SK-N-SH (cell line): ENCODE results near the gene CLASRP. TPM values are rescaled to one million over a fixed set of nuclear protein-coding genes. Genes with fewer than 3 reads are reported as not detected.

ENCODE experiments used
- CTCF ChIA-PET: fragments of 300-600, 350-600 bp; formaldehyde crosslinking; extraction: SDS; loops from one replicate; lab custom pipeline; 2021; lab: Yijun Ruan, JAX
- POLR2A ChIA-PET: fragments of 350-600 bp; sonication (Branson Sonifier 250); formaldehyde crosslinking; extraction: SDS; loops from one replicate; lab custom pipeline; 2020; ENCODE audit warnings: antibody characterized with exemption, inconsistent platforms; lab: Yijun Ruan, JAX
- DNase-seq: peaks from one replicate; pipeline ENCODE4 v3.0.0; 2012
- H2AFZ ChIP-seq: fragments of 200-600 bp; sonication (generic); 2 replicates; pipeline ENCODE4 v1.8.1; 2016; ENCODE audit warnings: antibody characterized with exemption, mild to moderate bottlenecking, low read depth
- H3F3A ChIP-seq: fragments of 200-600 bp; sonication (generic); replicated peaks from 2 replicates; pipeline ENCODE3; 2016; ENCODE audit warnings: antibody characterized with exemption, mild to moderate bottlenecking; ENCODE audit not compliant: insufficient read depth
- H3K27ac ChIP-seq, 2 experiments: fragments of 200-500 bp in 1 of 2; fragments of 200-600 bp in 1 of 2; sonication (Bioruptor generic) in 1 of 2; sonication (generic), shearing (Covaris generic) in 1 of 2; 2 replicates each; pipeline versions ENCODE4 v1.5.1 to v1.6.1; 2014 to 2016; ENCODE audit warnings: low read depth in 2 of 2, inconsistent platforms in 1 of 2, low read length in 1 of 2, mild to moderate bottlenecking in 1 of 2, mixed read lengths in 1 of 2
- H3K27me3 ChIP-seq: fragments of 200-600 bp; sonication (generic), shearing (Covaris generic); 2 replicates; pipeline ENCODE4 v1.6.1; 2016; ENCODE audit warnings: mixed run types; ENCODE audit not compliant: insufficient read depth
- H3K36me3 ChIP-seq, 2 experiments: fragments of 200-500 bp in 1 of 2; fragments of 200-600 bp in 1 of 2; sonication (Bioruptor generic) in 1 of 2; sonication (generic) in 1 of 2; replicated peaks in 1 of 2; 2 replicates each; pipeline versions ENCODE3 to v1.5.1; 2014 to 2016; ENCODE audit warnings: low read length in 1 of 2, mild to moderate bottlenecking in 1 of 2; ENCODE audit not compliant: insufficient read depth in 2 of 2, control insufficient read depth in 1 of 2
- H3K4me1 ChIP-seq, 2 experiments: fragments of 200-500 bp in 1 of 2; fragments of 200-600 bp in 1 of 2; sonication (Bioruptor generic) in 1 of 2; sonication (generic), shearing (Covaris generic) in 1 of 2; 2 replicates each; pipeline versions ENCODE4 v1.5.1 to v1.6.1; 2014 to 2016; ENCODE audit warnings: low read depth in 1 of 2, low read length in 1 of 2, mixed run types in 1 of 2; ENCODE audit not compliant: insufficient read depth in 2 of 2, control insufficient read depth in 1 of 2
- H3K4me2 ChIP-seq: fragments of 200-600 bp; sonication (generic), shearing (Covaris generic); 2 replicates; pipeline ENCODE4 v1.6.1; 2017; ENCODE audit warnings: mixed run types
- H3K4me3 ChIP-seq, 2 experiments: fragments of 200-500 bp in 1 of 2; fragments of 200-600 bp in 1 of 2; sonication (Bioruptor generic) in 1 of 2; sonication (generic), shearing (Covaris generic) in 1 of 2; 2 replicates each; pipeline versions ENCODE4 v1.5.1 to v1.8.1; 2014 to 2016; ENCODE audit warnings: low read depth in 2 of 2, inconsistent platforms in 1 of 2, low read length in 1 of 2, mild to moderate bottlenecking in 1 of 2, mixed read lengths in 1 of 2, moderate library complexity in 1 of 2
- H3K79me2 ChIP-seq: fragments of 200-600 bp; sonication (generic); 2 replicates; pipeline ENCODE4 v1.8.1; 2017; ENCODE audit warnings: mild to moderate bottlenecking; ENCODE audit not compliant: insufficient read depth
- H3K9ac ChIP-seq: fragments of 200-600 bp; sonication (generic); 2 replicates; pipeline ENCODE4 v1.6.1; 2017; ENCODE audit warnings: mixed run types
- H3K9me2 ChIP-seq: fragments of 200-600 bp; sonication (generic); 2 replicates; pipeline ENCODE4 v1.6.1; 2017; ENCODE audit warnings: mixed run types
- H3K9me3 ChIP-seq: fragments of 200-600 bp; sonication (generic); 2 replicates; pipeline ENCODE4 v1.6.1; 2017; ENCODE audit warnings: mixed run types, mild to moderate bottlenecking, moderate library complexity
- H4K20me1 ChIP-seq: fragments of 200-600 bp; sonication (generic); 2 replicates; pipeline ENCODE4 v1.6.1; 2017; ENCODE audit warnings: mild to moderate bottlenecking, mixed run types; ENCODE audit not compliant: insufficient read depth
- CTCF ChIP-seq: fragments of 200-600 bp; sonication (generic); IDR thresholded peaks from 2 replicates; pipeline ENCODE4 v1.6.1; 2017; ENCODE audit warnings: antibody characterized with exemption, mild to moderate bottlenecking, moderate library complexity
- ELF1 ChIP-seq: IDR thresholded peaks from 2 replicates; pipeline ENCODE4 v1.4.0; 2012
- EZH2phosphoT487 ChIP-seq: fragments of 200-600 bp; sonication (generic); IDR thresholded peaks from 2 replicates; pipeline ENCODE4 v1.6.1; 2017; ENCODE audit warnings: low read depth, mixed run types, mild to moderate bottlenecking, antibody characterized with exemption, moderate library complexity, borderline replicate concordance
- FOSL2 ChIP-seq: IDR thresholded peaks from 2 replicates; pipeline ENCODE4 v1.4.0; 2012; ENCODE audit warnings: low read depth, mild to moderate bottlenecking, moderate library complexity, borderline replicate concordance
- FOXJ3 ChIP-seq: sonication (generic); formaldehyde crosslinking; IDR thresholded peaks from 2 replicates; pipeline ENCODE4 v1.5.1; 2020; ENCODE audit warnings: mild to moderate bottlenecking, missing genetic modification reagents
- FOXM1 ChIP-seq: IDR thresholded peaks from 2 replicates; pipeline ENCODE4 v1.4.0; 2012; ENCODE audit warnings: low read depth, mild to moderate bottlenecking
- GABPA ChIP-seq: IDR thresholded peaks from 2 replicates; pipeline ENCODE4 v1.4.0; 2012; ENCODE audit warnings: low read depth, mild to moderate bottlenecking
- GATA2 ChIP-seq: sonication (generic); formaldehyde crosslinking; IDR thresholded peaks from 2 replicates; pipeline ENCODE4 v1.5.0; 2020; ENCODE audit warnings: mild to moderate bottlenecking, missing genetic modification reagents
- IRF3 ChIP-seq: fragments of 150-350 bp; IDR thresholded peaks from 2 replicates; pipeline ENCODE4 v1.6.1; 2016; ENCODE audit warnings: mild to moderate bottlenecking, low read depth, low read length
- JUND ChIP-seq: IDR thresholded peaks from 2 replicates; pipeline ENCODE4 v1.4.0; 2012
- MAX ChIP-seq: IDR thresholded peaks from 2 replicates; pipeline ENCODE4 v1.4.0; 2012; ENCODE audit warnings: low read depth
- MEF2A ChIP-seq: IDR thresholded peaks from 2 replicates; pipeline ENCODE4 v1.4.0; 2012; ENCODE audit warnings: low read depth, borderline replicate concordance
- NFIC ChIP-seq: IDR thresholded peaks from 2 replicates; pipeline ENCODE4 v1.4.0; 2012; ENCODE audit warnings: borderline replicate concordance
- RAD21 ChIP-seq: IDR thresholded peaks from 2 replicates; pipeline ENCODE4 v1.6.1; 2012; ENCODE audit warnings: mild to moderate bottlenecking, low read length
- RCOR1 ChIP-seq: fragments of 150-350 bp; IDR thresholded peaks from 2 replicates; pipeline ENCODE4 v1.6.1; 2017; ENCODE audit warnings: antibody characterized with exemption, low read length
- REST ChIP-seq: IDR thresholded peaks from 2 replicates; pipeline ENCODE4 v1.6.1; 2012; ENCODE audit warnings: mild to moderate bottlenecking, low read depth, low read length, moderate library complexity
- RXRA ChIP-seq: IDR thresholded peaks from 2 replicates; pipeline ENCODE4 v1.4.0; 2012; ENCODE audit warnings: low read depth, mild to moderate bottlenecking, borderline replicate concordance
- TCF12 ChIP-seq: IDR thresholded peaks from 2 replicates; pipeline ENCODE4 v1.4.0; 2012
- TEAD4 ChIP-seq: IDR thresholded peaks from 2 replicates; pipeline ENCODE4 v1.4.0; 2012; ENCODE audit warnings: mild to moderate bottlenecking, borderline replicate concordance; ENCODE audit not compliant: insufficient read depth
- YY1 ChIP-seq: IDR thresholded peaks from 2 replicates; pipeline ENCODE4 v1.4.0; 2012; ENCODE audit warnings: low read depth, mild to moderate bottlenecking
- ZBTB33 ChIP-seq: IDR thresholded peaks from 2 replicates; pipeline ENCODE4 v1.4.0; 2012; ENCODE audit warnings: low read depth, borderline replicate concordance
- WGBS: methylation state at CpG from one replicate; pipeline ENCODE4 v1.1.6; 2017; ENCODE audit warnings: low lambda C conversion rate; 5-methylcytosine and 5-hydroxymethylcytosine counted together
- polyA plus RNA-seq, 3 experiments: library from polyadenylated mRNA; depleted of rRNA; stranded (reverse); fragments of >200 nt; gene quantifications; 2 replicates each; pipeline ENCODE4 v1.2.3, GENCODE V29; 2012

CLASRP gene
- polyA plus RNA-seq, 1 of the 3 experiments (the other 2 are of a cell fraction), result 54.8 TPM

GRCh38 chr19:45096700-45097099 lies 57.9 kb downstream of the CLASRP start (continued):
- TF ChIP-seq EZH2phosphoT487 (no peak), ELF1 (no peak), FOXM1 (no peak)

GRCh38 chr19:45097450-45097775 lies 58.6 kb downstream of the CLASRP start:
- H3K4me2 ChIP-seq, result peak overlapping the region; percentile 77; the same call in 1 of the 2 replicates

More at GRCh38 chr19:45097450-45097775, 58.6 kb downstream of the CLASRP start:
- H3K79me2 ChIP-seq, result peaks cover 95% of the 10 kb centered on the region
- H3K36me3 ChIP-seq, result no peaks in the 10 kb centered on the region
- TF ChIP-seq ZBTB33, result no peak
- no peak for TF ChIP-seq EZH2phosphoT487
- no peak for TF ChIP-seq FOSL2
- TF ChIP-seq GABPA, result no peak
- no peak for TF ChIP-seq RXRA
- no peak for TF ChIP-seq RAD21
- TF ChIP-seq YY1, result no peak
- no peak for TF ChIP-seq GATA2 (CRISPR knock-in tag)
- no peak for TF ChIP-seq FOXJ3 (CRISPR knock-in tag)
- TF ChIP-seq ELF1, result no peak
- TF ChIP-seq NFIC, result no peak
- TF ChIP-seq REST, result no peak
- no peak for TF ChIP-seq TCF12
- no peak for TF ChIP-seq RCOR1
- no peak for TF ChIP-seq MAX
- no peak for TF ChIP-seq JUND
- no peak for TF ChIP-seq TEAD4
- TF ChIP-seq IRF3, result no peak
- no peak for TF ChIP-seq MEF2A
- no peak for TF ChIP-seq CTCF
- peak overlapping the region in 1 of 2 experiments; percentile 84; a peak in 2 of 4 replicates for H3K27ac ChIP-seq
- peaks cover 13% of the 10 kb centered on the region for H3F3A ChIP-seq
- peaks cover 82% of the 10 kb centered on the region for H4K20me1 ChIP-seq
- H2AFZ ChIP-seq, result no peak overlapping the region
- no peaks in the 10 kb centered on the region for H3K9me3 ChIP-seq
- no peak overlapping the region for H3K4me3 ChIP-seq
- H3K4me1 ChIP-seq, result peaks cover 23 to 32% of the 10 kb centered on the region in 2 experiments; a peak in 3 of 4 replicates
- no peak overlapping the region for H3K9ac ChIP-seq
- no peak for DNase-seq
- H3K27me3 ChIP-seq, result no peaks in the 10 kb centered on the region
- WGBS, result 94% methylated on average over 6 of the region's 7 CpGs
- H3K9me2 ChIP-seq, result no peaks in the 10 kb centered on the region
- ChIA-PET CTCF (no interaction called here), POLR2A (no interaction called here)
